Measurements from ENCODE around the gene RBM18. TPM values are rescaled to one million over a fixed set of nuclear protein-coding genes. Genes with fewer than 3 reads are reported as not detected.

The RBM18 gene
- total and polyA plus RNA-seq, 12 donors: 6.0 to 47.6 (median 42.1) TPM

GRCh38 chr9:122218071-122218934, 46.3 kb downstream of the RBM18 start:
- Histone ChIP-seq H3K27me3 (peaks cover 25 to 100% (median 96%) of the 10 kb centered on the region in 7 donors), H3K9me3 (no peaks in the 10 kb centered on the region), H3K4me1 (peaks cover 10 to 65% (median 38%) of the 10 kb centered on the region in 9 donors), H3K36me3 (peaks cover 0 to 5% (median 0%) of the 10 kb centered on the region in 9 donors), H3K4me3 (peak overlapping the region in 3 of 10 donors; percentile 16 to 43 (median 30)), H3K27ac (no peak overlapping the region)
- TF ChIP-seq CTCF (IDR thresholded peaks at IDR 0.05): no peak
- WGBS, 2 donors: 45 to 50% methylated on average over 11 of the region's 11 CpGs
- ATAC-seq: peak in 1 of 8 donors; percentile 10
- DNase-seq: no peak
- intact Hi-C loops (cut with DNase I): no loop called here

GRCh38 chr9:122217640-122218039, 47.0 kb downstream of the RBM18 start:
- H3K9me3 ChIP-seq: no peaks in the 10 kb centered on the region
- no peak overlapping the region for H3K4me3 ChIP-seq
- H3K36me3 ChIP-seq: peaks cover 0 to 5% (median 0%) of the 10 kb centered on the region in 9 donors
- peaks cover 25 to 100% (median 97%) of the 10 kb centered on the region in 7 donors for H3K27me3 ChIP-seq
- DNase-seq: no peak
- H3K27ac ChIP-seq: no peak overlapping the region
- intact Hi-C loops (cut with DNase I): no loop called here
- TF ChIP-seq CTCF (IDR thresholded peaks at IDR 0.05): no peak
- 47 to 51% methylated on average over 4 of the region's 4 CpGs for WGBS, 2 donors
- H3K4me1 ChIP-seq: peaks cover 10 to 60% (median 35%) of the 10 kb centered on the region in 9 donors
- no peak for ATAC-seq

GRCh38 chr9:122216798-122217418, 47.7 kb downstream of the RBM18 start:
- 36 to 53% methylated on average over 35 of the region's 35 CpGs for WGBS, 2 donors
- no peaks in the 10 kb centered on the region for H3K9me3 ChIP-seq
- H3K36me3 ChIP-seq: peaks cover 0 to 5% (median 0%) of the 10 kb centered on the region in 9 donors
- ATAC-seq: no peak
- no peak overlapping the region for H3K27ac ChIP-seq
- no peak for TF ChIP-seq CTCF (IDR thresholded peaks at IDR 0.05)
- no peak overlapping the region for H3K4me3 ChIP-seq
- no peak for DNase-seq
- intact Hi-C loops (cut with DNase I): no loop called here
- peaks cover 23 to 100% (median 93%) of the 10 kb centered on the region in 7 donors for H3K27me3 ChIP-seq
- peaks cover 10 to 57% (median 34%) of the 10 kb centered on the region in 9 donors for H3K4me1 ChIP-seq

DNA sequence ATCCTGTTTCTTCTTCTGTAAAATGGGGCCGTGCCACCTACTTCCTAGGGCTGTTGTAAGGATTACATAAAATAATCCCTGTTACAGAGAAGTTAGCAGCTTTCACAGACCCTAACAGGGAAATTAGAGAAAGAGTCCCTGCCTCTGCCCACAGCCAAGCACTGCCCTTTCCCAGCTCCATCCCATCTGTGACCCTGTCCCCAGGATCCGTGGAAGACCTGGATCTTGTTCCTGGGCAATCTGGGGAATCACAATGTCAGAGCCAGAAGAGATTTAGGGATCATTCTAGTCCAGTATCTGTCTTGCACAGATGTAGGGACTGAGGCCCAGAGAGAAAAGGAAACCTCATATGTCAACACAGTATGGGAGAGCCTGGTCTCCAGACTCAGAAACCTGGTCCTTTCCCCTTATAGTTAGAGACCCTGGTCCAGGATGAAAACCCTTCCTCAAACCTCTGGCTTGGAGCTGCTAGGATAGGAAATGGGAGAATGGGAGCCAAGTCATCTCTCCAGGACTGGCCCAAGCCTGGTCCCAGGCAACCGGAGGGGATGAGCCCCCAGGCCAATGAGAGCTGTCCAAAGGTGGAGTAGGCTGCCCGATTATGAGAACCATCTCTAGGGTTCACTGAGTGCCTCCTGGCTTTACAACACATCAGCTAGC, 48.4 kb downstream of the RBM18 start:
- intact Hi-C loops (cut with DNase I): no loop called here
- Histone ChIP-seq H3K9me3 (no peaks in the 10 kb centered on the region), H3K4me1 (peaks cover 10 to 57% (median 34%) of the 10 kb centered on the region in 9 donors), H3K4me3 (no peak overlapping the region), H3K27me3 (peaks cover 18 to 100% (median 88%) of the 10 kb centered on the region in 7 donors), H3K36me3 (peaks cover 0 to 5% (median 0%) of the 10 kb centered on the region in 9 donors), H3K27ac (no peak overlapping the region)
- 66 to 71% methylated on average over 4 of the region's 4 CpGs for WGBS, 2 donors
- DNase-seq (no peak), ATAC-seq (no peak)
- no peak for TF ChIP-seq CTCF (IDR thresholded peaks at IDR 0.05)

All from heart right ventricle (tissue), 16 donors.